NCI-H748 (cell line): ENCODE data around the gene TDP2.

Experiments
- DNase-seq: peaks from one replicate; lab custom pipeline; 2025; ENCODE audit not compliant: unreplicated experiment; lab: John Stamatoyannopoulos, UW

TDP2 gene

DNA sequence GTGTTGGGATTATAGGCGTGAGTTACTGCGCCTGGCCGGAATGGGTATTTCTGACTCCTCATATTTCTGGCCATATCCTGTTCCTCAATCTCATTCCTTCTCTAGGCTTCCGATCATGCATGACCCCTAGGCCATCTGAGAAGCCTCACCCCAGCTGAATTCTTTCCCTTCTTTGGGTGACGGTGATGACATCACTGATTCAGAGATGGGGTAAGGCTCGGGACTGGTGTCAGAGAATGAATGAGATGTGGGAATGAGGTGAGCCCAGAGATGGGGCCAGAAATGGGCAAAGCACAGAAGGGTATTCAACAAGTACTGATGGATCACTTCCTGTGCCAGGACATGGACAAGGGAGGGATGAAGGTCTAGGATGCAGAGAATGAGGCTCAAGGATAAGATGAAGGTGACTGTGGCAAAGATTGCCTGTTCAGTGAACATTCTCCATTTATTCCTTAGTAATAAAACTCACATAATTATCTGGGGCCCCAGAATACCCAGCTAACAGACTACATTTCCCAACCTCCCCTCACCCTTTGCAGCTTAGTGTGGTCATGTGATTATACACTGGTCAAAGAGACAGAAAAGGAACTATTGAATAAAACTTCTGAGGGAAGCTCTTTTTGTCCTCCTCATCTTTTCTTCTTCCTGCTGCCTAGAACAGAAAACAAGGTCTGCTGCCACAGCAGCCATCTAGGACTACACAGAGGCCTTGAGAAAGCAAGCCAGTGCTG lies 60.3 kb downstream of the TDP2 start:
- no peak for DNase-seq

DNA sequence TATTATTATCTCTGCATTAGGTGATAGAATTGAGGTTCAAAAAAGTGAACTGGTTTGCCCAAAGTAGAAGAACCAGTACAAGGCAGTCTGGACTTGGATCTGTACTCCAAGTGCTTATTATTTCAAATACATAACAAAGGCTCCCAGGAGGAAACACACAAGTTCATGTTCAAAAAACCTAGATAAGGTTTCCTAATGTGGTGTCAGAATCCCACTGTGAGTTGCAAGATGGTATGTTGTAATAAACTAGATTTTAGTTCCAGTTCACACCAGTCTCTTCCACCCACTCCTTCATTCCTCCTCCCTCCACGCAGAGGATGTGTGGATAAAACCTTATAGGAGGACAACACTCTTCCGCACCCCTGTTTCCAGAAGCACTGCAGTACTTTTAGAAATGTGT lies 63.5 kb downstream of the TDP2 start:
- no peak for DNase-seq

DNA sequence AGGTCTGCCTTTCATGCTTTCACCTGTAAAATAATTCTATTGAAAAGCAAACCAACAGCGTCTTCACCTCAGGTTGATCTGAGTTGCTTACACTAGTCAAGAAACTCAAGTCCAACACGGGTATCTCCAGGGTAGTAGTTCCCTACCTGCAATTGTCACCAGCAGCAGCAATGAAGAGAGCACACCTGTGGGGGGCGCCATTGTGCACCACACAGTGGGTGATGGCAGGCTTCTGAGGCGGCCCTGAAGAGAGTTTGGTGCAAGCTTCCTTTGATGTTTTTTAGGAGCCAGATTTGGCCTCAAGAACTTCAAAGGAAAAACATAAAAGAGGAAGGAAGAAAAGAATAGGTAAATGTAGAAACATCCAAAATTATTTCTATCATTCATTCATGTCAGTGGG lies 65.8 kb downstream of the TDP2 start:
- peak; percentile 11 for DNase-seq
